CD4-positive, alpha-beta T cell treated with Interleukin-10 for 1 hour (primary cell): Measurements from ENCODE around the gene CNTFR.
A peak's percentile ranks its signal among the peaks of the same experiment; 100 is the strongest.
"Not testable (repeated sequence)": the region's sequence is repeated elsewhere in the genome, so short reads cannot be mapped to it uniquely, and the experiment has no call there.

Experiments used
- DNase-seq: peaks from one replicate; pipeline ENCODE4 v3.0.0-alpha.2; 2020

CNTFR gene, protein sequence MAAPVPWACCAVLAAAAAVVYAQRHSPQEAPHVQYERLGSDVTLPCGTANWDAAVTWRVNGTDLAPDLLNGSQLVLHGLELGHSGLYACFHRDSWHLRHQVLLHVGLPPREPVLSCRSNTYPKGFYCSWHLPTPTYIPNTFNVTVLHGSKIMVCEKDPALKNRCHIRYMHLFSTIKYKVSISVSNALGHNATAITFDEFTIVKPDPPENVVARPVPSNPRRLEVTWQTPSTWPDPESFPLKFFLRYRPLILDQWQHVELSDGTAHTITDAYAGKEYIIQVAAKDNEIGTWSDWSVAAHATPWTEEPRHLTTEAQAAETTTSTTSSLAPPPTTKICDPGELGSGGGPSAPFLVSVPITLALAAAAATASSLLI

DNA sequence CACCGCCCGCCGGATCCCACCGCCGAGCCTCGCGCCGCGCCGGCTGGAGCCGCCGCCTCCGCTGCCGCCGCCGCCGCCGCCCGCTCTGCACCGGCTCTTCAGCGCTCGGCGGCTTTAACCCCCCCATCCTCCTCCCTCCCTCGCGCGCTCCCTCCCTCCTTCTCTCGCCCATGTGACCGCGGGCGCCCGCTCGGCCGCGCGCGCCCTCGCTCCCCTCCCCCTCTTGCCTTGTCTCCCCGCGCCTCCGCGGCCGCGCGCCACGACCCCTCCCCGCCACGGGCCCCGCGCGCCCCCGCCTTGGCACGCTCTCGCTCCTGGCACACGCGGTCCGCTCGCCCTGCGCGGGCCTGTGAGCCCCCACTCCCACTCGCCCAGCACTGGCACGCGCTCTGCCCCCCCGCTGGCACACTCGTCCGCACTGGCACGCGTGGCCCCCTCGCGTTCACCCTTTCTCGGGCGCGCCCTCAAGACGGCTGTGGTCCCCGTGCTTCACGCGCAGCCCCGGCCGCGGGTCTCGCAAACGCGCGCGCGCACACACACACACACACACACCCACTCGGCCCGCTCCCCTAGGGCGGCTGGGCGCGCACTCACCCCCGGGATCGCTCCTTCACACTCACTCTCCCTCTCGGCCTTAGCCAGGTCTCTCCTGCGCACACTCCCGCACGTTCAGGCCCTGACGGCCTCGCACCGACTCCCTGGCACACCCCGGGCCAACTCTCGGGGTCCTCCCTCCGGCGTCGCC is at the start of gene CNTFR:
Gene CNTFR, minus strand, starts transcription at position 89 of the 745 bp plus-strand sequence. CDS start 20,743 bp downstream, outside the sequence.
- DNase-seq: no peak

DNA sequence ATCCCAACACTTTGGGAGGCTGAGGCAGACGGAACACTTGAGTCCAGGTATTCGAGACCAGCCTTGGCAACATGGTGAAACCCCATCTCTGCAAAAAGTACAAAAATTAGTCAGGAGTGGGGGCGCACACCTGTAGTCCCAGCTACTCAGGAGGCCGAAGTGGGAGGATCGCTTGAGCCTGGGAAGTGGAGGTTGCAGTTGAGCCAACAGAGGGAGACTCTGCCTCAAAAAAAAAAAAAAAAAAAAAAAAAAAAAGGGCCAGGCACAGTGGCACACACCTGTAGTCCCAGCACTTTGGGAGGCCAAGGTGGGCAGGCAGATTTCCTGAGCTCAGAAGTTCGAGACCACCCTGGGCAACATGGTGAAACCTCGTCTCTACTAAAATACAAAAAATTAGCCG is 49.8 kb upstream of the CNTFR start:
- not testable (repeated sequence) for DNase-seq

DNA sequence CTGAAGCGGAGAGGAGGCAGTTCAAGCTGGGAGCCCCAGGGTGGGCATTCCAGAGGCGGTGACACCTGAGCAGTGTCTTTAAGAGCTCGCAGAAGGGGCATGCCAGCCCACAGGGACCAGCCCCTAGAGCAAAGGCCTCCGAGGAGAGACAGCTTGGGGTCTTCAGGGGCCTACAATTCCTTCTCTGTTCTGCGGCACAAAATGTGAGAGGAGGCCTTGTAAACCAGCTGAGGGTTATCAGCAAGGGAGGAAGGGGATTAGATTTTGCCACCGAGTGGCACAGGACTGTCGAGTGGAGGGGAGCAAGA is 48.6 kb upstream of the CNTFR start:
- DNase-seq: no peak

DNA sequence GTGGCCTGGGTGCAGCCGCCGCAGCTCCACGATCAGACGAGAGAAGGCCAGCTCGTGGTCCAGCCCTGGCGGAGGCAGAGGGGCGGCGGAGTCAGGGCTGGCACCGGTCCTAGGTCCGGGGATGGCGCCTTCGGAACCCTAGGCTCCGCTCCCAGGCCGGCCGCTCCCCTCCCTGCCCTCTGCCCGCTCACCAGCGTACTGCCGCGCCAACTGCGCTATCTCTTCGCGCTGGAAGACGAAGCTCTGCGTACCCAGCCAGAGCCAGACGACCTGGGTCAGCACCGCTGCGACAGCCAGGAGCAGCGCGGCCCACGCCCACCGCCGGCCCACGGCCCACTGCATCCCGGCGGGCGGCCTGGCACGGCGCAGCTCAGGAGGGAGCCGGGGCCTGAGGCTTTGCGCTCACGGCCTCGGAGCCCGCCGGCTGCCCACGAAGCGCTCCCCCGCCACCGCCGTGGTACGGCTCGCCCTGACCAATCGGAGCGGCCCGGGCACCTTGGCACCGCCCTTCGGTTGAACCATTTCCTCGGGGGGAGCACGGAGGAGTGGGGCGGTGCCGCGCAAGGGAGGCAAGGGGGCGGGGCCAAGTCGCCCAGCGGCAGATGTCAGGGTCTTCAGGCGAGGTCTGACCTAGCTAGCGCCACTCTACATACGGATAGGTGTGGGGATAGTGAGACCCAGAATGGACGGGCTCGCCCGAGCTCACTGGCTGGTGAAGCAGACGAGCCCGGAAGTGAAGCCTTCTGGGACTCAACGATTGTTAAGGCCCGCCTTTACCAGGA is 48.0 kb upstream of the CNTFR start, which contains the start of gene SIGMAR1:
Gene SIGMAR1, minus strand, starts transcription at position 432 of the 782 bp plus-strand sequence. Its CDS starts 90 bp downstream, at position 342.
- DNase-seq: peak; percentile 96

DNA sequence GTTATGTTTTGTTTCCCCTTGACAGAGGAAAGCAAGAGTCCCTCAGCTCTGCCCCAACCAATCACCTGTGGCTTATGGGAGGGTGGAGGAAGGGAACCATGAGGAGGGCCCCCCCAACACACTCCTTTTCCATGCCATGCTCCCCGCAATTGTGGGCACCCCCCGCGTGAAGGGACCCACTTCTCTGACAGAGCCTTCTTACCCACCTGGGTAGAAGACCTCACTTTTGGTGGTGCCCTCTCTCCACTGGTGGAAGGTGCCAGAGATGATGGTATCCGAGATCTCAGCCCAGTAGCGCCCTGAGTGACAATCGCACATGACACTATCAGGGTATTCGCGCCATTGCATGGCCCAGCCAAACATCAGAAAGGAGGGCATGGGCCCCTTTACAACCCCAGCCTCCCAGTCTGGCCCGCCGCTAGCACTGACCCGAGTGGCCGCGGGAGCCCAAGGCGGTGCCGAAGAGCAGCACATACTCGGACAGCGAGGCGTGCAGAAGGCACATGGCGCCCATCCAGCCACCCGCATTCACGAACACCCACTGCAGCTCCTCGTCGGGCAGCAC is 47.3 kb upstream of the CNTFR start:
- peak; percentile 14 for DNase-seq

DNA sequence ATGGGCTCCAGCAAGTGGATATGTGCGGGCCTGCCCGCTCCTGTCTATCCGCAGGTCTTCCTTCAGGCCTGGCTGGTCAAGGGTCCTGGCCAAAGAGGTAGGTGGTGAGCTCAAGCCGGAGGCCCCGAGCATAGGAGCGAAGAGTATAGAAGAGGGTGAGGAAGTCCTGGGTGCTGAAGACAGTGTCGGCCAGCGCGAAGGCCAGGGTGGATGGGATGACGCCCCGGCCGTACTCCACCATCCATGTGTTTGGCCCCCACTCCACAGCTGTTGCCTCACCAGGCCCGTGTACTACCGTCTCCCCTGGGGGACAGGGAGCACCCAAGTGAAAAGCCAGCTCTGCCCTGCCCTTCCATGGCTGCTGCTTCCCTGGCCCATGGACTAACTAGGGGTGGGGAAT is 46.0 kb upstream of the CNTFR start:
- DNase-seq: no peak

DNA sequence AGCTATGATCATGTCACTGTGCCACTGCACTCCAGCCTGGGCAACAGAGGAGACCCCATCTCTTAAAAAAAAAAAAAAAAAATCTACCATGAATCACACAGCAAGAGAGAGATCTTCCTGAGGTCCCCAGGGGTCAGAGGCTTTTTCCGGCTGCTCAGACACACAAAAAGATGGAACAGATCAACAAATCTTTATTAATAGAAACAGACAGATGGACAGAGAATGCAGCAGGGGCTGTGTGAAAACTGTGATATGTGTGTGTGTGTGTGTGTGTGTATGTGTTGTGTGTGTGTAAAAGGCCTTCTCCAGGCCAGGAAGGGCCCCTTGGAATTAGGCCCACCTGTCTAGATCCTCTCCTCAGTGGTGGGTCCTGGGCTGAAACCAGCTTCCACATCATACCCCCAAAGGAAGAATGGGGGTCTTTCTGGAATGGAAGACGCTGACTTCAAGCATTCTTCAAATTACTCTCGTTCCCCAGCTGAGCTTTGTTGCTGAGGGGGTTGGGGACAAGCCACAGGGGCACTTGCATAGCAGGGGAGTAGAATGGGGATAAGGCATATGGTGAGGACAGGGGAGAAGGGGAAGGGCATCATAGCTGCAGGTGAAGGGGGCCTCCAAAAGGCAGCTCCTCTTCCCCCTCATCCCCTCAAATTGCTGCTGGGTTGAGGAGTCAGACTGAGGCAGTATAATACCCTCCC is 45.2 kb upstream of the CNTFR start:
- DNase-seq: no peak

DNA sequence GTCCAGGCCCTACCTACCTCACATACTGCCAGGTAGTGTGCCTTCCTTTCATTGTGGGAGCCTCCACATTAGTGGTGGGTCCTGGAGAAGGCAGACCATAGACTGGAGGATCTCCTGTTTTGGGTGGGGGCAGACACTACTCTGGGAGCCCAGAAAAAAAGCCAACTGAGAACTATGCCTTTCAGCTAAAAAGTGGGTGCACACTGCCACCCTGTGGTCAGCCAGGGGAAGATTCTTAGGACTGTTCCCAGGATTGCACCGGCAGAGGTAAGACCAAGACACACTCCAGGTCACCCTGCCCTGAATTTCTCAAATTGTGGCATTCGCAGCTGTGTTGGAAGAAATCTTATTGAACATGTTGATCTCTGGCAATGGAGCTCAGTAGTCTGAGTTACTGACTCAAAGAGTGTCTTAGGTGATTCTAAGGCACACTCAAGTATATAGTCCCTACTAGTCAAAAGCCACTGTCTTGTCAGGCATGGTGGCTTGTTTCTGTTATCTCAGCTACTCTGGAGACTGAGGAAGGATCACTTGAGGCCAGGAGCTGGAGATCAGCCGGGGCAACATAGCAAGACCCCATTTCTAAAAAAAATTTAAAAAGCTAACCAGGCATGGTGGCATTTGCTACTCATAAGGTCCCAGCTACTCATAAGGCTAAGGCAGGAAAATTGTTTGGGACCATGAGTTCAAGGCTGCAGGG is 44.5 kb upstream of the CNTFR start:
- DNase-seq: peak; percentile 84

DNA sequence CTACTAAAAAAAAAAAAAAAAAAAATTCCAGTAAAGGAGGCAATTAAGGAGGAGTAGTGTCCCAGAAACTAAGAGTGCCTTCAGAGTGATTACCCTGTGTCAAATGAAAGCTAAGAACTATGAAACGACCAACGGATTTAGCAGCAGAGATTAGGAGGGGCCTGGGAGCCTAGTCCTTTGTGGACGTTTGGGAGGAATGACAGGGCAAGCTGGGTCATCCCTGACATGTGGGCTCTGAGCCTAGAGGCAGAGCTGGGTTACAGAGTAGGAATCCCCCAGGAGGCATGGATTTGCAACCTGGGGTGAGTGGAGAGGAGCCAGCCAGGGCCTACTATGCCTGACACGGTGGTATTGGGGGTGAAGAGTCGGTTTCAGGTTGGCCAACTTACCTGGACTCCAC is 43.6 kb upstream of the CNTFR start:
- no peak for DNase-seq

DNA sequence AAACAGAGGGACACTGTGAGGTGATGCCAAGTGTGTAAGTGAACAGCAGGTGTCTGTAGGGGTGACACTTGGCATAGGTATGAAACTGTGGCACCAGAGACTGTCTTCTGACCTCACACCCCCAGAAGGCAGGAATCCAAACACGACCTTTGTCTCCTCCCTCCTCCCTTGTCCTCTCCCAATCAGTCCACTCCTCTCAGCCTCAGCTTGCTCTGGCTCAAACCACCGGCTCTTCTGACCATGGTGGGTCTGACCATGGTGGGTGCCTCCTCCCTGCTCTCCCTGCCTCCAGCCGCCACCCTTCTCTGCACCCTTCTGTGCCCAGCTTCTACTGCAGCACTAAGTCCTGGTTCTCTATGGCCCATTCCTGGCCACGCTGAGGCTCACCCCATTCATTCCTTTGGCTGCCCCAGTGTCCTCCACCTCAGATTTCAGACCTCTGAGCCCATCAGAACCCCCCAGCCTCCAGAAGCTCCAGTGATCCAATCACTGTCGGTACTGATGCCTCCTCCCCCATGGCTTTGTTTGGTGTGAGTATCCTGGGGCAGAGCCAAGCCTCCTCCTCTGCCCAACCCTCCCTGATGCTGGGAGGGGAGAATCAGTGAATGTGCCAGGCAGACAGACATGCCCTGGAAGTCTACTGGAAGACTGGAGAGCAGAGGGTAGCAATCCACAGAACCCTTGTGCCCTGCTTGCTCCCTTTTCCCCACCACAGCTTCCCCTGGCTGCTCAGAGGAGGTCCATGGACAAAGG is 41.1 kb upstream of the CNTFR start:
- DNase-seq: no peak

DNA sequence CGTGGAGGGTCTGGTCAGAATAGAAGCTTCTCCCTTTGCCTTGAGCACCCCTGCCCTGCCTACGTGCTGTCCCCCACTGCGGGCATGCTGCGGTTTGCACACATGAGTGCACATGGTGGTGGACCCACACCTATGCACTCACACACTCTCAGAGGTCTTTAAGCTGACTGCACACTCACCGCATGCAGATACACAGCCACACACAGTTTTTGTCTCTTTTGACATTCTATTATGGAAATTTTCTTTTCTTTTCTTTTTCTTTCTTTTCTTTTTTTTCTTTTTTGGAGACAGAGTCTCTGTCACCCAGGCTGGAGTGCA is 39.9 kb upstream of the CNTFR start:
- DNase-seq: no peak

DNA sequence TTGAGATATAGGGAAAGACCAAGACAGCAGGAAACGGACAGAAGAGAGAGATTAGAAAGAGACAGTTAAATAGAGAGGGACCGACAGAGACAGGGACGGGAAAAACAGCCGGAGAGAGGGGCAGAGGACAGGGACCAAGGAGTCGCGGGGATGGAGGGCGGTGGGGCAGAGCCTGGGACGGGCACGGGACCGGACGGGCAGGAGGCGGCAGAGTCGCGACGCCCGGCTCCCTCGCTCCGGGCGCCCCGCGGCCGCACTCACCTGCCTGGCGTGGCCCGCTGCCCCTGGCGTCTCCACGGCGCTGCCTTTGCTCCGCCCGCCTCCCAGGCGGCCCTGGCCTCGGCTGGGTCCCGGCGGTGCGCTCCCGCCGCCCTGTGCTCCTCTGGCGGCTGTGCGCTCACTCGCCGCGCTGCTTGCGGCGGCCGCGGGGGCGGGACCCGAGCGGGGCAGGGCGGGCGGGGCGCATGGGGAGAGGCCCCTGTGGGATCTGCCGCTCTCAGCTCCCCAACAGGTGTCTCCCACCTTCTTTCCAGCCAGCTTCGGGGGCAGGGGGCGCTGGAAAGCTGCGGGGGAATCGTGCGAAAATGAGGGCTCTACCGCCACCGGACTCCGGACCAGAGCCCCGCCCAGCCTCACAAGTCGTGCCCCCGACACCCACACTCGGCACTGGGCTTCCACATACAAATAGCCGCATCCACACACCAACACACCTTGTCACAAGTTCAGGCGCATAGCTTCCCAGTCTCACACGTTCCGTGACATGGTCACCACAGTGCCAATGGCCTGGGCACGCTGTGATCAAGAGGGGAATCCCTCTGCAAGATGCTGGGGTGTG is 39.3 kb upstream of the CNTFR start, which contains the start of gene ARID3C:
Gene ARID3C, minus strand, starts transcription at position 411 of the 835 bp plus-strand sequence. CDS start 1,052 bp downstream, outside the sequence.
- DNase-seq: peak; percentile 51

DNA sequence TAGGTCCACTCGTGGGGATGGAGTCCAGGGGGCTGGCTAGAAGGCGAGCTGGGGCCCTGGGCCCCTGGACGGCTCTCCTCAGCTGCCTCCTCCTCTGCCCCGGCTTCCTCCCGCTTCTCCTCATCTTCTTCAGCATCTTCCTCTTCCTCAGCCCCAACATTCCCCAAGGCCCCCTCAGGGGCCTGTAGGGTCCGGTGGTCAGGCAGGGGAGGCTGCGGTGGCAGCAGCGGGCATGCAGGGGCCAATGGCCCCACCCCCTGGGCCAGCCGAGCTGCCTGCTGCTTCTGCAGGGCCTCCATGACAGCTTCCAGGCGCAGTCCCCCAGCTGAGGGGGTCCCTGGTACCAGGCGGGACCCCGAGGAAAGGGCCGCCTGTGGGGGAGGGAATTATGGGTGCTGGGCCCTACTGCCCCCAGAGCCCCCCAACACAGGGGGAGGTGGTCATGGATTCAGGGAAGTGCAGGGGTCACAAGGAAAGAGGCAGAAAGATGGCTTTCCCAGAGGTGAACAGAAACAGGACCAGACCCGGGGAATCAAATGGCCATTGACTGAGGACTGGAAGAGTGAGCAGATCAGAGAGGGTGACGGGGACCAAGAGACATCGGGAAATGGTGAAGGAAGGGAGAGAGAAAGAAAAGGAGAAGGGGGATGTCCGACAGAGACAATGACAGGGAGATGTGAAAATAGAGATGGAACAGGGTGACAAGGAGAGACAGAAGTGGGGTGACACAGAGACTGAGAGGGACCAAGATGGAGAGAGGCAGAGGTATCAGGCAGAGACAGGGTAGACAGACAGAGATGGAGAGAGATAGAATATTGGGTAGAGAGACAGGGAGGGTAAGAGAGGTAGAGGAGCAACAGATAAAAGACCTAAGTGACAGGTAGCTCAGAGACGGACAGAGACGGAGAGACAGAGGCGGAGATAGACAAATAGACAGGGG is 38.5 kb upstream of the CNTFR start:
- no peak for DNase-seq

DNA sequence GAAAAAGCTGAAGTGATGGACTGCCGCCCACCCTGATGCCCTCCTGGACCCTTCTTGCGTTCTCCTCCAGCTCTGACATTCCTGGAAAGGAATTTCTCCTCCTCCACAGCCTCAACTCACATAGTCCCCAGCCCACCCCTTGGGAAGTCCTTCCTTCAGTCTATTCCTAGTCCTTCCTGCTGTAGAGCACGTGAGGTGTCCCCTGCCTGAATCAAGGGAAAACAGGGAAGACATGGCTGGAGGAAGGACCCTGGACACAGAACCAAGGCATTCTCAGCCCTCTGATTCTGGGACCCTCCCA is 35.6 kb upstream of the CNTFR start:
- DNase-seq: no peak

DNA sequence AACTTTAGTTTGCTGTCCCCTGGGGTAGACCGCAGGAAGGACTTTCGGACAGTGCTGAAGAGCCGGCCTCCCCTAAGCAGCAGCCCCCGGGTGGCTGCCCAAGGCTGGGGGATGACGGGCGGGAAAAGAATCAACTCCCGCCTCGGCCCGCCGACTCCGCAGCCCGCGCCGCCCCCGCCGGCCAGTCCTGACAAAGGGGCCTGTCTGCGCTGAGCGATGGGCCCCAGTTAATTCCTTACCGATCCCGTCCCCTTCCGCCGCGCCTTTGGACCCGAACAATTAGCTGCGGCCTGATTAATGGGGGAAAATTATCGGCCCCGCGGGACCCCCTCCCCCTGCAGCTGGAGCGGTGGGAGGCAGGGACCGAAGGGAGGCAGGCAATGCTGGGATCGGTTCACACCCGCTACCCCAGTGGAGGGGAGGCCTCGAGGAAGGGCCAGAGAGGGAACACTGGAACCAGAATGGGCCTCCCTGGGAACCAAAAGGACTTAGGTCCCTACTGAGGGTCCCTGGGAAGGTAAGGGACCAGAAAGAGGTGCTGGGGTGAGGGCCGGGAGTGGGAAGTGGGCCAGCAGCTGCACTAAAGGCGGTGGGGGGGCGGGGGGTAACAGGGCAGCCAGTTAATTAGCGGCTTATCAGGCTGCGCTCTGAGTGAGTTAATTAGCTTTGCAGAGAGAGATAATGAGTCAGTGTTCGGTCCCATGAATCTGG is 35.1 kb upstream of the CNTFR start:
- no peak for DNase-seq

DNA sequence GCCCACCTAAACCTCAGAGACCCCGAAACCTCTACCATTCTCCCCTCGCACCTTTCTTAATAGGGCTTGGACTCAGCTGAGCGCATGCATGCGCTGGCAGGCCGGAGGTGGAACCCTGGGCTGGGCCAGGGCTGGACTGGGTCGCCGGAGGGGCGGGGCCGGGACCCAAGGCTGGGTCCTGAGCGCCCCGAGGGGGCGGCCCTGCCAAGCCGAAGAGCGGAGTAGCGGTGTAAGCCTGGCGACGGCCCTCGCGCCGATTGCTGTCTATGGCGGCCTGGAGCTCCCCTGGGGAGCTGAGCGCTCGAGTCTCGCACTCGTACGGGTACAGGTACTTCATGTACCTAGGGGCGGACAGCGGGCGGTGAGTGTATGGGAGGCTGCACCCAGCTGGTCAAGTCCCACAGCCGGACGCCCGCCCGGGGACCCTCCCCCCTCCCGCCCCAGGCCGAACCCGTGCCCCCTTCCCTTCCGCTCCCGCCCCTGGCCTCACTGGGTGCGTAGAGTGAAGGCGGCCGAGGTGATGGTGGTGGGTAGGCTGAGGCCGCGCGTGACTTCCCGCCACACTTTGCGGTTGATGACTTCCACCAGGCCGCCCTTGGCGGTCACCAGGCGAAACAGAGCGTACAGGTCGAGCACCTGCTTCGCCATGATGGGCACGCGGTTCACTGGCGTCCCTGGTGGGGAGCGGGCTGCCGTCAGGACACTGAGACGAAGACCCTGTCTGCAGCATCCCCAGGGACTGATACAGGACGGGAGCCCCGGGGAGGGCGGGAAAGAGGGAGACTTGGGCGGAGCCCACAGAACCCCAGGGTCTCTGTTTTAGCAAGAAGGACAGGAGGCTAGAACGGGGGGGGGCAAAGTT is 34.1 kb upstream of the CNTFR start:
- DNase-seq: no peak
